ENCODE data around the gene FASTKD2. TPM values are rescaled to one million over a fixed set of nuclear protein-coding genes. Genes with fewer than 3 reads are reported as not detected.
"Not testable (repeated sequence)": the region's sequence is repeated elsewhere in the genome, so short reads cannot be mapped to it uniquely, and the experiment has no call there.

FASTKD2 gene
- total RNA-seq, 1 experiment from 2014 or later = 34.6 TPM

GRCh38 chr2:206802654-206803514 is 37.5 kb downstream of the FASTKD2 start:
- H3K4me3 Mint-ChIP-seq (ENCODE audit: unreplicated experiment) = no peak overlapping the region
- no peaks in the 10 kb centered on the region for H3K27me3 Mint-ChIP-seq (ENCODE audit: insufficient read depth, unreplicated experiment)
- POLR2A ChIA-PET = interaction anchor here (0.6 to 0.9 kb wide), 2 partner anchors 277 to 669 kb away, joined by 3 read pairs; no protein-coding TSS in a partner anchor
- BruUV-seq (replicated peaks) = no TSS peak
- H3K9me3 Mint-ChIP-seq (ENCODE audit: unreplicated experiment) = no peaks in the 10 kb centered on the region
- no peaks in the 10 kb centered on the region for H3K36me3 Mint-ChIP-seq (ENCODE audit: insufficient read depth, unreplicated experiment)
- intact Hi-C loops (cut with micrococcal nuclease) = loop anchor here (10.0 kb wide), 1 partner anchor 432 kb away; no protein-coding TSS in a partner anchor
- CTCF ChIA-PET = interaction anchor here (0.6 to 6.7 kb wide), 6 partner anchors 16 to 823 kb away, joined by 3 to 85 read pairs (median 4); partner anchors contain the start of gene METTL21A
- no peak for TF ChIP-seq CTCF (IDR thresholded peaks at IDR 0.05; ENCODE audit: unreplicated experiment)
- DNase-seq (ENCODE audit: unreplicated experiment) = no peak
- H3K4me1 Mint-ChIP-seq (ENCODE audit: insufficient read depth, unreplicated experiment) = no peaks in the 10 kb centered on the region
- no peak overlapping the region for H3K27ac Mint-ChIP-seq (ENCODE audit: low read depth, unreplicated experiment)

GRCh38 chr2:206804326-206804725 is 38.9 kb downstream of the FASTKD2 start:
- no peaks in the 10 kb centered on the region for H3K4me1 Mint-ChIP-seq (ENCODE audit: insufficient read depth, unreplicated experiment)
- intact Hi-C loops (cut with micrococcal nuclease) = loop anchor here (10.0 kb wide), 1 partner anchor 430 kb away; no protein-coding TSS in a partner anchor
- H3K27me3 Mint-ChIP-seq (ENCODE audit: insufficient read depth, unreplicated experiment) = no peaks in the 10 kb centered on the region
- H3K36me3 Mint-ChIP-seq (ENCODE audit: insufficient read depth, unreplicated experiment) = no peaks in the 10 kb centered on the region
- no peak overlapping the region for H3K4me3 Mint-ChIP-seq (ENCODE audit: unreplicated experiment)
- CTCF ChIA-PET = interaction anchor here (0.6 to 6.7 kb wide), 5 partner anchors 40 to 667 kb away, joined by 3 to 85 read pairs (median 4); no protein-coding TSS in a partner anchor
- DNase-seq (ENCODE audit: unreplicated experiment) = no peak
- H3K27ac Mint-ChIP-seq (ENCODE audit: low read depth, unreplicated experiment) = no peak overlapping the region
- BruUV-seq (replicated peaks) = no TSS peak
- TF ChIP-seq CTCF (IDR thresholded peaks at IDR 0.05; ENCODE audit: unreplicated experiment) = no peak
- POLR2A ChIA-PET = interaction anchor here (0.8 kb wide), 1 partner anchor 11 kb away, joined by 3 read pairs; no protein-coding TSS in a partner anchor
- no peaks in the 10 kb centered on the region for H3K9me3 Mint-ChIP-seq (ENCODE audit: unreplicated experiment)

- TF ChIP-seq CTCF (IDR thresholded peaks at IDR 0.05; ENCODE audit: unreplicated experiment) = no peak
- BruUV-seq (replicated peaks) = no TSS peak
- POLR2A ChIA-PET = no interaction called here
- Mint-ChIP-seq H3K27ac (ENCODE audit: low read depth, unreplicated experiment) (no peak overlapping the region), H3K4me1 (ENCODE audit: insufficient read depth, unreplicated experiment) (no peaks in the 10 kb centered on the region), H3K27me3 (ENCODE audit: insufficient read depth, unreplicated experiment) (no peaks in the 10 kb centered on the region), H3K9me3 (ENCODE audit: unreplicated experiment) (no peaks in the 10 kb centered on the region), H3K36me3 (ENCODE audit: insufficient read depth, unreplicated experiment) (no peaks in the 10 kb centered on the region), H3K4me3 (ENCODE audit: unreplicated experiment) (no peak overlapping the region)
- CTCF ChIA-PET = interaction anchor here (0.5 to 1.2 kb wide), 4 partner anchors 24 to 175 kb away, joined by 3 to 6 read pairs (median 4); no protein-coding TSS in a partner anchor
- intact Hi-C loops (cut with micrococcal nuclease) = loop anchor here (10.0 kb wide), 1 partner anchor 429 kb away; no protein-coding TSS in a partner anchor
- no peak for DNase-seq (ENCODE audit: unreplicated experiment)
These were observed 40.6 kb downstream of the FASTKD2 start for GRCh38 chr2:206805887-206806607.

GRCh38 chr2:206807624-206808023 is 42.2 kb downstream of the FASTKD2 start:
- POLR2A ChIA-PET; H3K36me3 Mint-ChIP-seq (ENCODE audit: insufficient read depth, unreplicated experiment); DNase-seq (ENCODE audit: unreplicated experiment); H3K4me3 Mint-ChIP-seq (ENCODE audit: unreplicated experiment); H3K27ac Mint-ChIP-seq (ENCODE audit: low read depth, unreplicated experiment); H3K9me3 Mint-ChIP-seq (ENCODE audit: unreplicated experiment); BruUV-seq (replicated peaks); CTCF ChIA-PET; H3K4me1 Mint-ChIP-seq (ENCODE audit: insufficient read depth, unreplicated experiment); H3K27me3 Mint-ChIP-seq (ENCODE audit: insufficient read depth, unreplicated experiment): not testable (repeated sequence)
- intact Hi-C loops (cut with micrococcal nuclease) = loop anchor here (10.0 kb wide), 1 partner anchor 427 kb away; no protein-coding TSS in a partner anchor

GRCh38 chr2:206812471-206812870 is 47.1 kb downstream of the FASTKD2 start:
- H3K4me1 Mint-ChIP-seq (ENCODE audit: insufficient read depth, unreplicated experiment); intact Hi-C loops (cut with micrococcal nuclease); H3K9me3 Mint-ChIP-seq (ENCODE audit: unreplicated experiment); CTCF ChIA-PET; DNase-seq (ENCODE audit: unreplicated experiment); H3K27me3 Mint-ChIP-seq (ENCODE audit: insufficient read depth, unreplicated experiment); H3K27ac Mint-ChIP-seq (ENCODE audit: low read depth, unreplicated experiment); H3K36me3 Mint-ChIP-seq (ENCODE audit: insufficient read depth, unreplicated experiment); BruUV-seq (replicated peaks); H3K4me3 Mint-ChIP-seq (ENCODE audit: unreplicated experiment); POLR2A ChIA-PET: not testable (repeated sequence)

Measured in MCF 10A (cell line).